H9 (cell line): ENCODE measurements around the gene ZNF618. TPM values are rescaled to one million over a fixed set of nuclear protein-coding genes. Genes with fewer than 3 reads are reported as not detected.

ENCODE experiments used
- DNase-seq: peaks from one replicate; pipeline ENCODE4 v3.0.0-alpha.2; 2017
- H2AFZ ChIP-seq: one replicate; pipeline ENCODE4 v1.6.1; 2013; ENCODE audit warnings: mild to moderate bottlenecking, low read length, control low read depth, moderate library complexity
- H2AK5ac ChIP-seq: 2 replicates; pipeline ENCODE4 v1.6.1; 2013; ENCODE audit warnings: low read length, control low read depth, mixed read lengths; ENCODE audit not compliant: insufficient read length
- H2BK120ac ChIP-seq: one replicate; pipeline ENCODE4 v1.6.1; 2013; ENCODE audit warnings: low read depth, mild to moderate bottlenecking, low read length, control low read depth, inconsistent platforms; ENCODE audit not compliant: poor library complexity, severe bottlenecking
- H2BK12ac ChIP-seq: 2 replicates; pipeline ENCODE4 v1.6.1; 2013; ENCODE audit warnings: low read length, control low read depth, mixed read lengths, low read depth; ENCODE audit not compliant: insufficient read length
- H2BK15ac ChIP-seq: 2 replicates; pipeline ENCODE4 v1.6.1; 2013; ENCODE audit warnings: low read depth, low read length, control low read depth
- H2BK20ac ChIP-seq: one replicate; pipeline ENCODE4 v1.6.1; 2013; ENCODE audit warnings: low read depth, mild to moderate bottlenecking, low read length, control low read depth, inconsistent platforms; ENCODE audit not compliant: poor library complexity, severe bottlenecking
- H2BK5ac ChIP-seq: 2 replicates; pipeline ENCODE4 v1.6.1; 2013; ENCODE audit warnings: low read length, control low read depth, mixed read lengths; ENCODE audit not compliant: insufficient read length
- H3K14ac ChIP-seq: 2 replicates; pipeline ENCODE4 v1.6.1; 2013; ENCODE audit warnings: low read length, control low read depth; ENCODE audit not compliant: insufficient read depth
- H3K18ac ChIP-seq: 2 replicates; pipeline ENCODE4 v1.6.1; 2013; ENCODE audit warnings: low read depth, mild to moderate bottlenecking, mixed read lengths, low read length, control low read depth; ENCODE audit not compliant: insufficient read length
- H3K23ac ChIP-seq: 2 replicates; pipeline ENCODE4 v1.6.1; 2013; ENCODE audit warnings: low read length, control low read depth, mixed read lengths, low read depth; ENCODE audit not compliant: insufficient read length
- H3K23me2 ChIP-seq: 2 replicates; pipeline ENCODE4 v1.6.1; 2013; ENCODE audit warnings: low read depth, mild to moderate bottlenecking, mixed read lengths, low read length, control low read depth; ENCODE audit not compliant: insufficient read length, poor library complexity, severe bottlenecking
- H3K27ac ChIP-seq: 2 replicates; pipeline ENCODE4 v1.5.1; 2013; ENCODE audit warnings: low read length, control low read depth, mixed read lengths, low read depth; ENCODE audit not compliant: insufficient read length
- H3K27me3 ChIP-seq: 2 replicates; pipeline ENCODE4 v1.6.1; 2013; ENCODE audit warnings: low read length, control low read depth, inconsistent platforms; ENCODE audit not compliant: insufficient read depth
- H3K4ac ChIP-seq: 2 replicates; pipeline ENCODE4 v1.6.1; 2013; ENCODE audit warnings: low read depth, mild to moderate bottlenecking, control low read depth, inconsistent platforms, low read length, moderate library complexity
- H3K4me1 ChIP-seq: 2 replicates; pipeline ENCODE4 v1.6.1; 2013; ENCODE audit warnings: low read length, control low read depth, inconsistent platforms; ENCODE audit not compliant: insufficient read depth
- H3K4me2 ChIP-seq: 2 replicates; pipeline ENCODE4 v1.6.1; 2013; ENCODE audit warnings: low read length, control low read depth, mixed read lengths; ENCODE audit not compliant: insufficient read length, insufficient read depth
- H3K56ac ChIP-seq: 2 replicates; pipeline ENCODE4 v1.6.1; 2013; ENCODE audit warnings: low read depth, mild to moderate bottlenecking, mixed read lengths, low read length, control low read depth; ENCODE audit not compliant: insufficient read length
- H3K79me1 ChIP-seq: 2 replicates; pipeline ENCODE4 v1.6.1; 2013; ENCODE audit warnings: low read depth, mild to moderate bottlenecking, moderate library complexity, low read length, control low read depth, inconsistent platforms; ENCODE audit not compliant: insufficient read depth, poor library complexity, severe bottlenecking
- H3K79me2 ChIP-seq: 2 replicates; pipeline ENCODE4 v1.6.1; 2013; ENCODE audit warnings: low read length, control low read depth, inconsistent platforms; ENCODE audit not compliant: insufficient read depth
- H3K9ac ChIP-seq: 2 replicates; pipeline ENCODE4 v1.6.1; 2013; ENCODE audit warnings: low read length, control low read depth, mixed read lengths; ENCODE audit not compliant: insufficient read length; ENCODE audit errors: extremely low read depth
- H3K9me3 ChIP-seq: one replicate; pipeline ENCODE4 v1.6.1; 2013; ENCODE audit warnings: low read depth, low read length, inconsistent platforms; ENCODE audit not compliant: control insufficient read depth
- H3T11ph ChIP-seq: one replicate; pipeline ENCODE4 v1.6.1; 2013; ENCODE audit warnings: mild to moderate bottlenecking, low read length, control low read depth, inconsistent platforms
- H4K20me1 ChIP-seq: one replicate; pipeline ENCODE4 v1.6.1; 2013; ENCODE audit not compliant: control insufficient read depth, insufficient read length, insufficient read depth
- H4K5ac ChIP-seq: 2 replicates; pipeline ENCODE4 v1.6.1; 2013; ENCODE audit warnings: low read depth, mild to moderate bottlenecking, mixed read lengths, low read length, control low read depth; ENCODE audit not compliant: insufficient read length
- H4K8ac ChIP-seq: replicated peaks from 2 replicates; pipeline ENCODE4 v1.6.1; 2013; ENCODE audit warnings: low read length, control low read depth, mixed read lengths, low read depth; ENCODE audit not compliant: insufficient read length
- H4K91ac ChIP-seq: 2 replicates; pipeline ENCODE4 v1.6.1; 2013; ENCODE audit warnings: low read depth, mild to moderate bottlenecking, moderate library complexity, mixed read lengths, low read length, control low read depth; ENCODE audit not compliant: insufficient read length
- H3K27ac Mint-ChIP-seq, 3 experiments: 2 replicates in 2 of 3; 3 replicates in 1 of 3; pipeline ENCODE4 v1.8.0; 2020 to 2021; ENCODE audit warnings: mixed read lengths in 3 of 3, mild to moderate bottlenecking in 1 of 3, moderate library complexity in 1 of 3
- H3K27me3 Mint-ChIP-seq: 2 replicates; pipeline ENCODE4 v1.8.0; 2021; ENCODE audit warnings: low read depth, mild to moderate bottlenecking, moderate library complexity, mixed read lengths
- H3K36me3 Mint-ChIP-seq, 3 experiments: 2 replicates in 2 of 3; 3 replicates in 1 of 3; pipeline ENCODE4 v1.8.0; 2020 to 2021; ENCODE audit warnings: low read depth in 3 of 3, mixed read lengths in 3 of 3; ENCODE audit not compliant: insufficient read depth in 1 of 3
- H3K4me1 Mint-ChIP-seq, 2 experiments: 2 replicates each; pipeline ENCODE4 v1.8.0; 2020; ENCODE audit warnings: mixed read lengths in 2 of 2
- H3K4me3 Mint-ChIP-seq, 2 experiments: 2 replicates in 1 of 2; 3 replicates in 1 of 2; pipeline ENCODE4 v1.8.0; 2020 to 2021; ENCODE audit warnings: mild to moderate bottlenecking in 2 of 2, mixed read lengths in 2 of 2, moderate library complexity in 1 of 2
- H3K9me3 Mint-ChIP-seq, 2 experiments: 2 replicates in 1 of 2; 3 replicates in 1 of 2; pipeline ENCODE4 v1.8.0; 2020; ENCODE audit warnings: mild to moderate bottlenecking in 2 of 2, mixed read lengths in 2 of 2, moderate library complexity in 1 of 2
- WGBS: extraction: QIAGEN DNeasy Blood & Tissue Kit; methylation state at CpG from one replicate; pipeline ENCODE4 v1.1.7; 2013; ENCODE audit warnings: missing lambda C conversion rate, low lambda C conversion rate, mixed read lengths; ENCODE audit not compliant: insufficient read length; ENCODE audit errors: extremely low coverage; 5-methylcytosine and 5-hydroxymethylcytosine counted together
- total RNA-seq: library from RNA; stranded (reverse); gene quantifications from 2 replicates; pipeline ENCODE4 v1.2.1, GENCODE V29; 2021
- TF ChIP-seq, protein P1 (sequence below): fragments of 200-600 bp; sonication (generic); conservative IDR thresholded peaks from 3 replicates; pipeline ENCODE4 v1.8.0; 2021; ENCODE audit warnings: antibody characterized with exemption, mild to moderate bottlenecking

Gene ZNF618
- total RNA-seq, 1 experiment from 2014 or later = 13.6 TPM

DNA sequence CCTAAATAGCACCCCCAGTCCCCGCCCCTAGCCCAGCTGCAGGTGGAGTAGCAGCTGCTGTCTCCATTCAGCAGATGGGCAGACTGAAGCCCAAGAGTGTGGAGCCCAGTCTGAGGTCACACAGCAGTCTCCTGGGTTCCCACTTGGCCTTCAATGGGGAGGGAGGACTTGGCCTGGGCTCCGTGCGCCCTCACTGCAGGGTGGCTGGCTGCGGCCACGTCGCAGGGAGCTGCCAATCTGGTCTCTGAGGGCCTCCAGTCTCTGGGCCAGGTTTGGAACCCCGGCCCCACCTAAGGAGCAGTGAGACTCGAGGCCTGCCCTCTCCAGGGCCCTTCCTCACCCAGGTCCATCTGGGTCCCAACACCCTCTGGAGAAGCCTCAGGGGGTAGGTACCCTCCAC is 215.6 kb downstream of the ZNF618 start:
- H3K9ac ChIP-seq = no peak overlapping the region
- no peaks in the 10 kb centered on the region for H3K4me1 ChIP-seq
- H3K27me3 Mint-ChIP-seq = peaks cover 21% of the 10 kb centered on the region
- no peak overlapping the region for H3K27ac ChIP-seq
- H2BK20ac ChIP-seq = no peak overlapping the region
- H3K18ac ChIP-seq = no peak overlapping the region
- TF ChIP-seq, protein P1, sequence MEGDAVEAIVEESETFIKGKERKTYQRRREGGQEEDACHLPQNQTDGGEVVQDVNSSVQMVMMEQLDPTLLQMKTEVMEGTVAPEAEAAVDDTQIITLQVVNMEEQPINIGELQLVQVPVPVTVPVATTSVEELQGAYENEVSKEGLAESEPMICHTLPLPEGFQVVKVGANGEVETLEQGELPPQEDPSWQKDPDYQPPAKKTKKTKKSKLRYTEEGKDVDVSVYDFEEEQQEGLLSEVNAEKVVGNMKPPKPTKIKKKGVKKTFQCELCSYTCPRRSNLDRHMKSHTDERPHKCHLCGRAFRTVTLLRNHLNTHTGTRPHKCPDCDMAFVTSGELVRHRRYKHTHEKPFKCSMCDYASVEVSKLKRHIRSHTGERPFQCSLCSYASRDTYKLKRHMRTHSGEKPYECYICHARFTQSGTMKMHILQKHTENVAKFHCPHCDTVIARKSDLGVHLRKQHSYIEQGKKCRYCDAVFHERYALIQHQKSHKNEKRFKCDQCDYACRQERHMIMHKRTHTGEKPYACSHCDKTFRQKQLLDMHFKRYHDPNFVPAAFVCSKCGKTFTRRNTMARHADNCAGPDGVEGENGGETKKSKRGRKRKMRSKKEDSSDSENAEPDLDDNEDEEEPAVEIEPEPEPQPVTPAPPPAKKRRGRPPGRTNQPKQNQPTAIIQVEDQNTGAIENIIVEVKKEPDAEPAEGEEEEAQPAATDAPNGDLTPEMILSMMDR = no peak
- H4K5ac ChIP-seq = no peak overlapping the region
- H3K56ac ChIP-seq = no peak overlapping the region
- DNase-seq = no peak
- H4K8ac ChIP-seq = no peak overlapping the region
- H2AK5ac ChIP-seq = no peak overlapping the region
- no peaks in the 10 kb centered on the region for H3K79me1 ChIP-seq
- no peaks in the 10 kb centered on the region for H3K9me3 ChIP-seq
- no peak overlapping the region for H3K4me2 ChIP-seq
- H3K27me3 ChIP-seq = no peaks in the 10 kb centered on the region
- H4K91ac ChIP-seq = no peak overlapping the region
- no peak overlapping the region for H3K23ac ChIP-seq
- no peak overlapping the region for H2BK15ac ChIP-seq
- no peaks in the 10 kb centered on the region; a peak in 1 of 5 replicates for H3K9me3 Mint-ChIP-seq
- H3K4ac ChIP-seq = no peak overlapping the region
- no peak overlapping the region for H2BK5ac ChIP-seq
- H2BK12ac ChIP-seq = no peak overlapping the region
- no peak overlapping the region for H2BK120ac ChIP-seq
- no peaks in the 10 kb centered on the region for H3K79me2 ChIP-seq
- no peaks in the 10 kb centered on the region for H4K20me1 ChIP-seq
- no peak overlapping the region for H3T11ph ChIP-seq
- H2AFZ ChIP-seq = no peak overlapping the region
- H3K23me2 ChIP-seq = no peaks in the 10 kb centered on the region
- no peak overlapping the region for H3K27ac Mint-ChIP-seq
- no peak overlapping the region for H3K4me3 Mint-ChIP-seq
- H3K36me3 Mint-ChIP-seq = peaks cover 0 to 7% (median 2%) of the 10 kb centered on the region in 3 experiments; a peak in 3 of 7 replicates
- WGBS = no CpG with 5 or more reads among the region's 8 CpGs
- peaks cover 0 to under 1% of the 10 kb centered on the region in 2 experiments; a peak in 1 of 4 replicates for H3K4me1 Mint-ChIP-seq
- no peak overlapping the region for H3K14ac ChIP-seq
